ENCODE results near the gene SCUBE1. TPM values are rescaled to one million over a fixed set of nuclear protein-coding genes. Genes with fewer than 3 reads are reported as not detected.

Gene SCUBE1
- total RNA-seq, 1 donor from 2014 or later, result 0.14 TPM

- Histone ChIP-seq H3K4me1 (peaks cover 45% of the 10 kb centered on the region), H3K36me3 (no peaks in the 10 kb centered on the region), H3K9me3 (replicated peaks) (no peaks in the 10 kb centered on the region), H3K27ac (replicated peaks) (no peak overlapping the region), H3K4me3 (no peak overlapping the region), H3K27me3 (ENCODE audit: low read depth) (peaks cover 12% of the 10 kb centered on the region)
- intact Hi-C loops (cut with micrococcal nuclease), result no loop called here
- no peak for DNase-seq
- no peak for TF ChIP-seq CTCF (IDR thresholded peaks at IDR 0.05; ENCODE audit: borderline replicate concordance)
Observed at GRCh38 chr22:43240614-43241013, 102.6 kb downstream of the SCUBE1 start.

GRCh38 chr22:43239956-43240355 is 103.2 kb downstream of the SCUBE1 start:
- no peak for TF ChIP-seq CTCF (IDR thresholded peaks at IDR 0.05; ENCODE audit: borderline replicate concordance)
- intact Hi-C loops (cut with micrococcal nuclease), result no loop called here

GRCh38 chr22:43239193-43239780 is 103.9 kb downstream of the SCUBE1 start:
- TF ChIP-seq CTCF (IDR thresholded peaks at IDR 0.05; ENCODE audit: borderline replicate concordance), result no peak
- peaks cover 12% of the 10 kb centered on the region for H3K27me3 ChIP-seq (ENCODE audit: low read depth)
- no peaks in the 10 kb centered on the region for H3K9me3 ChIP-seq (replicated peaks)
- DNase-seq, result peak; percentile 34
- no peak overlapping the region for H3K4me3 ChIP-seq
- intact Hi-C loops (cut with micrococcal nuclease), result no loop called here
- no peak overlapping the region for H3K27ac ChIP-seq (replicated peaks)
- H3K4me1 ChIP-seq, result peaks cover 50% of the 10 kb centered on the region
- no peaks in the 10 kb centered on the region for H3K36me3 ChIP-seq

More at GRCh38 chr22:43239956-43240355, 103.2 kb downstream of the SCUBE1 start:
- Histone ChIP-seq H3K36me3 (no peaks in the 10 kb centered on the region), H3K27ac (replicated peaks) (no peak overlapping the region), H3K4me1 (peaks cover 50% of the 10 kb centered on the region), H3K9me3 (replicated peaks) (no peaks in the 10 kb centered on the region), H3K27me3 (ENCODE audit: low read depth) (peaks cover 12% of the 10 kb centered on the region), H3K4me3 (no peak overlapping the region)
- DNase-seq, result no peak

GRCh38 chr22:43238526-43239006 is 104.6 kb downstream of the SCUBE1 start:
- H3K27ac ChIP-seq (replicated peaks), result no peak overlapping the region
- intact Hi-C loops (cut with micrococcal nuclease), result no loop called here
- no peak overlapping the region for H3K4me3 ChIP-seq
- peak; percentile 28 for DNase-seq
- H3K9me3 ChIP-seq (replicated peaks), result no peaks in the 10 kb centered on the region
- H3K36me3 ChIP-seq, result no peaks in the 10 kb centered on the region
- peaks cover 12% of the 10 kb centered on the region for H3K27me3 ChIP-seq (ENCODE audit: low read depth)
- TF ChIP-seq CTCF (IDR thresholded peaks at IDR 0.05; ENCODE audit: borderline replicate concordance), result no peak
- peaks cover 50% of the 10 kb centered on the region for H3K4me1 ChIP-seq

- no peak for DNase-seq
- intact Hi-C loops (cut with micrococcal nuclease), result no loop called here
- peaks cover 19% of the 10 kb centered on the region for H3K27me3 ChIP-seq (ENCODE audit: low read depth)
- H3K4me3 ChIP-seq, result no peak overlapping the region
- no peaks in the 10 kb centered on the region for H3K9me3 ChIP-seq (replicated peaks)
- H3K4me1 ChIP-seq, result peaks cover 50% of the 10 kb centered on the region
- no peak overlapping the region for H3K27ac ChIP-seq (replicated peaks)
- TF ChIP-seq CTCF (IDR thresholded peaks at IDR 0.05; ENCODE audit: borderline replicate concordance), result no peak
- H3K36me3 ChIP-seq, result no peaks in the 10 kb centered on the region
Observed at GRCh38 chr22:43237280-43237679, 105.9 kb downstream of the SCUBE1 start.
